IPS-NIHi7 (cell line): ENCODE data around the gene CD83.
"Not testable (repeated sequence)": the region's sequence is repeated elsewhere in the genome, so short reads cannot be mapped to it uniquely, and the experiment has no call there.

Experiments
- DNase-seq: peaks from one replicate; pipeline ENCODE4 v3.0.0; 2012; ENCODE audit warnings: mixed read lengths; ENCODE audit errors: extremely low spot score

The CD83 gene, protein sequence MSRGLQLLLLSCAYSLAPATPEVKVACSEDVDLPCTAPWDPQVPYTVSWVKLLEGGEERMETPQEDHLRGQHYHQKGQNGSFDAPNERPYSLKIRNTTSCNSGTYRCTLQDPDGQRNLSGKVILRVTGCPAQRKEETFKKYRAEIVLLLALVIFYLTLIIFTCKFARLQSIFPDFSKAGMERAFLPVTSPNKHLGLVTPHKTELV

DNA sequence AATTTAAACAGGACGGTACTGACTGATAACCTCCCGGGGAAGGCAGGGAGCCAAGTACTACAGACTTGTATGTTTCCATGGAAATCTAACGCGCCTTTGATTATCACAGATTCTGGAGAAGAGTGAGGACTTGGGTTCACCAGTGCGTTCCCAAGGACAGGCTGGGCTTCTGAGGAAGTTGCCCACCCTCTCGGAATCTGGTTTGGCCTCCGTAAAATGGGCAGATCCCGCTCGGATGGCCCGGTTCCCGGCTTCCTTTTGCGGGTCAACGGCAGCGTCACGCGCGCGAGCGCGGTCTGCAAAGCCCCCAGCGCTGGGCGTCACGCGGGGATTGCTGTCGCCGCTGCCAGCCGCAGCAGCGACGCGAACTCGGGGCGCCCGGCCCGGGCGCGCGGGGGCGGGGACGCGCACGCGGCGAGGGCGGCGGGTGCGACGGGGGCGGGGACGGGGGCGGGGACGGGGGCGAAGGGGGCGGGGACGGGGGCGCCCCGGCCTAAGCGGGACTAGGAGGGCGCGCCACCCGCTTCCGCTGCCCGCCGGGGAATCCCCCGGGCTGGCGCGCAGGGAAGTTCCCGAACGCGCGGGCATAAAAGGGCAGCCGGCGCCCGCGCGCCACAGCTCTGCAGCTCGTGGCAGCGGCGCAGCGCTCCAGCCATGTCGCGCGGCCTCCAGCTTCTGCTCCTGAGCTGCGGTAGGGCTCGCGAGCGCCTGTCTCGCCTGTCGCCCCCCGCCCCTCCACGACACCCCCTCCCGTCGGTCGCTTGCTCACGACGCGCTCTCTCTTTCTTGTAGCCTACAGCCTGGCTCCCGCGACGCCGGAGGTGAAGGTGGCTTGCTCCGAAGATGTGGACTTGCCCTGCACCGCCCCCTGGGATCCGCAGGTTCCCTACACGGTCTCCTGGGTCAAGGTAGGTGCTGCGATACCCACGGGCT, at the start of gene CD83:
Gene CD83, plus strand, starts transcription at position 615 of the 933 bp plus-strand sequence. Its CDS starts 40 bp downstream, at position 655.
- peak; percentile 94 for DNase-seq

DNA sequence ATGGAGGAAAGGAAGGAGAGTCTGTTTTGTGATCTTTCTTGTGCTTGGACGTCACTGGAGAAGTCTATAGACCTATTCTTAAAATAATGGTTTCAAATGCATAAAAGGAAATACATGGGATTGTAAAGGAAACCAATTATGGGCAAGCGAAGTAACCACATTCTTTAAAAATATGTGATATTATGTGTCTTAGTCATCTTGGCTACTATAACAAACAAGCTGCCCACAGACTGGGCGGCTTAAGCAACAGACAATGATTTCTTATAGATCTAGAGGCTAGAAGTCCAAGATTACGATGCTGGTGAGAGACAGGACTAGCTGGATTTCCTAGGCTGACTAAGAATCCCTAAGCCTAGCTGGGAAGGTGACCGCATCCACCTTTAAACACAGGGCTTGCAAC, 49.4 kb upstream of the CD83 start:
- no peak for DNase-seq

DNA sequence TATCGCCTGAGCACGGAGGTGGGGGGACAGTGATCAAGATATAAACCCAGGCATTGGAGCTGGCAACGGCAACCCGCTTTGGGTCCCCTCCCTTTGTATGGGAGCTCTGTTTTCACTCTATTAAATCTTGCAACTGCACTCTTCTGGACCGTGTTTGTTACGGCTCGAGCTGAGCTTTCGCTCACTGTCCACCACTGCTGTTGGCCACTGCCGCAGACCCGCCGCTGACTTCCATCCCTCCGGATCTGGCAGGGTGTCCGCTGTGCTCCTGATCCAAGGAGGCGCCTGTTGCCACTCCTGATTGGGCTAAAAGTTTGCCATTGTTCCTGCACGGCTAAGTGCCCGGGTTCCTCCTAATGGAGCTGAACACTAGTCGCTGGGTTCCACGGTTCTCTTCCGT, 48.9 kb upstream of the CD83 start:
- DNase-seq, result no peak

DNA sequence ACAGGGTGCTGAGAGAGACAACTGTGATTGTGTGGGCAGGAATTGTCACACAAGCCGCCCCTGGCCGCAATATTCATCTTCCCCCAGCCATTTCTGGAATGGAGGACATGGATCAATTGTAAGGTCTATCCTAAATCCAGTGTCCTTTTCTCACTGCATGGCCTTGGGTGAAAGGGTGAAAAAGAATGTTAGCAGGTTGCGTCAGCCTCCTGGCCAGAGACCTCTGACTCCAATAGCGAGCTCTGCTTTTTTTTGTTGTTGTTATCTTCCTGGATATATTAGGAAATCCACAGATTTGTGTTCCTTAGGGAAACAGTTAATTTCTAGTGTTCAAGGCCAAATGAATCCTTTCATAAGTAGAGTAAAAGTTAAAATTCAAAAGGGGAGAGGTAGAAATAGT, 47.1 kb upstream of the CD83 start:
- DNase-seq, result no peak

DNA sequence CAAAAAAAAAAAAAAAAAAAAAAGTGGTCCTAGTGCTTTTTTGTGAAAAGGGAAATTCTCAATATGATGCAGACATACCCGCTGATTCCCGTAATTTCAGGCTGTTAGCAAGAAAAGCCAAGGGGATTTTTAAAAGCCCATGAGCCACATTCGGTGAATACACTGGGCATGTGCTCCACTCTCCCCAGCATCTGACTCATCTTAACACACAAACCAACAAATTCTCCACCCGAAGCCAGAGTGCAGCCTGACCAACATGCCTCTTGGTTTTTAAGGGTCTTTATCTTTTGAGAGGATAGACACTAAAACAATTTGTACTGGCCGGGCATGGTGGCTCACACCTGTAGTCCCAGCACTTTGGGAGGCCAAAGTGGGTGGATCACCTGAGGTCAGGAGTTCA, 45.5 kb upstream of the CD83 start:
- no peak for DNase-seq

DNA sequence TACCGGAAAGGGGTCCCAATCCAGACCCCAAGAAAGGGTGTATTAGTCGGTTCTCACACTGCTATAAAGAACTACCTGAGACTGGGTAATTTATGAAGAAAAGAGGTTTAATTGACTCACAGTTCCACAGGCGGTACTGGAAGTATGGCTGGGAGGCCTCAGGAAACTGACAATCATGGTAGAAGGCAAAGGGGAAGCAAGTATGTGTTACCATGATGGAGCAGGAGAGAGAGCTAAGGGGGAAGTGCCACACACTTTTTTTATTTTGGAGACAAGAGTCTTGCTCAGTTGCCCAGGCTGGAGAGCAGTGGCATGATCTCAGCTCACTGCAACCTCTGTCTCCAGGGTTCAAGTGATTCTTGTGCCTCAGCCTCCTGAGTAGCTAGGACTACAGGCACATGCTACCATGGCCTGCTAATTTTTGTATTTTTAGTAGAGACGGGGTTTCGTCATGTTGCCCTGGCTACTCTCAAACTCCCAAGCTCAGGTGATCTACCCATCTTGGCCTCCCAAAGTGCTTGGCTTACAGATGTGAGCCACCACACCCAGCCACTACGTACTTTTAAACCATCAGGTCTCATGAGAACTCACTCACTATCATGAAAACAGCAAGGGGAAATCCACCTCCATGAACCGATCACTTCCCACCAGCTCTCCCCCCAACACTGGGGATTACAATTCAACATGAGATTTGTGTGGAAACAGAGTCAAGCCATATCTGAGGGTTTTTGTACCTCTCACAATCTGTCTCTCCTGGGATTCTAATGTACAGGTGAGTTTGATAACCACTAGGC, 43.8 kb upstream of the CD83 start:
- not testable (repeated sequence) for DNase-seq

DNA sequence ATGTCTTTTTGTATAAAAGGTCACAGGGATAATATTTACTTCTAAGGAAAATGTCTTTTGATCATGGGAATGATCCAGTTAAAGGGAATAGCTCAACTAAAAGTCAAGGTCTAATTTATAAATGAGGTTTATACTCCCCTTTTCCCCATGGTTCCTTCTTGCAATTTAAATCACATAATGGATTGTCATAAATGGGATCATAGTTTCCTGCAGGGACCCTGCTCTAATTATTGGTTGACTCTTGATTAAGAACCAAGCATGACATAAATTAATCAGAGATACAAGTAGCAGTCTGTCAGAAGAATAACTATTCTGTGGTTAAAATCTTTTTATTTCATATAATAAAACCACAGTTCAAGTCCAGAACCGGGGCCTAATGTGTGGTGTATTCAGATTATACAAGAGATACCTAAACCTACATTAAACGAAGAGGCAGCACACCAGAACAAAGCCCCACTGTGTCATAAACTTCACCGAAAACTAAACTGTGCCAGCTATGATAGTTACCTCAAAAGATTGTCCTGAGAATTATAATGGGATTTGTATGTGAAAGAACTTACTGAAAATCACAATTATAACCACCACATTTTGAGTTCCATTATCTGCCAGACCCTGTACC, 43.0 kb upstream of the CD83 start:
- DNase-seq, result no peak

DNA sequence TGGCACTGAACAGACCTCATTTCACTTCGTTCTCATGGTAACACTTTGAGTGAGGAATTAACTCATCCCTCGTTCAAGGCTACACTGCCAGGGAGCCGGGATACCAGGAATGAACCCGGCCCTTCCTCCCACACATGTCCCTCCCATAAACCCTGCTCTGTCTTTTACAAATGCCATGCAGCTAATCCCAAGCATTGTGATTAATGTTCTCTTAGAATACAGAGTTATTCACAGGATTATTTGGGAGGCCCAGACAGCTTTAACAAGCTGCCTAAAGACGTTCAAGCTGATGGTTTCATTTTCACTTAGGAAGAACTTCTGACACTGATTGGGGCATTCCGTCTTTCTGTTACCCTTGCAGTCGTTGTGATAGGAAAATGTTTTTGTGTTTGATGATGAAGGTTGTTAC, 42.5 kb upstream of the CD83 start:
- DNase-seq, result no peak

DNA sequence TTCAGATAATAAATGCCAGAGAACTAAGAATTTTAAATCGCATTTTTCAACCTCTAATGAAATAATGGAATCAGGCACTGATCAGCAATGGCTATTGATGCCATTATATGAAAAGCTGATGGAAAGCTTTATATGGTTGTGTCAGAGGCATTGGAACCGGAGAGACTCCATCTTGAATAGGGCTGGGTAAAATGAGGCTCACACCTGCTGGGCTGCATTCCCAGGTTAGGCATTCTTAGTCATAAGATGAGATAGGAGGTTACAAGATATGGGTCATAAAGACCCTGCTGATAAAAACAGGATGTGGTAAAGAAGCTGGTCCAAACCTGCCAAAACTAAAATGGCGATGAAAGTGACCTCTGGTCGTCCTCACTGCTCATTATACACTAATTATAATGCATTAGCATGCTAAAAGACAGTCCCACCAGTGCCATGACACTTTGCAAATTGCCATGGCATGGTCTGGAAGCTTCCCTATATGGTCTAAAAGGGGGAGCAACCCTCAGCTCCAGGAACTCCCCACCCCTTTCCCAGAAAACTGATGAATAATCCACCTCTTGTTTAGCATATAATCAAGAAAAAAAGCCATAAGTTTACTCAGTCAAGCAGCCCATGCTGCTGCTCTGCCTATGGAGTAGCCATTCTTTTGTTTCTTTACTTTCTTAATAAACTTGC, 40.2 kb upstream of the CD83 start:
- DNase-seq, result no peak

DNA sequence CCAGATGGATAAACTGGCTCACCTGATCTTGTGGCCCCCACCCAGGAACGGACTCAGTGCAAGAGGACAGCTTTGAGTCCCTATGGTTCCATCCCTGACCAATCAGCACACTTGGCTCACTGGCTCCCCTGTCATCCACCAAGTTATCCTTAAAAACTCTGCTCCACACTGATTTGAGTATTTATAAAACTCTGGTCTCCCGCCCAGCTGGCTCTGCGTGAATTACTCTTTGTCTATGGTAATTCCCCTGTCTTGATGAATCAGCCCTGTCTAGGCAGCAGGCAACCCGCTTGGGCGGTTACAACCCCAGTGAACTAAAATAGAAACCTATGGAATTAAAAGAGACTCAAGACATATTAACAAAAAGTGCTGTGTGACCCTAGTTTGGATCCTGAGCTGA, 38.1 kb upstream of the CD83 start:
- DNase-seq, result no peak

DNA sequence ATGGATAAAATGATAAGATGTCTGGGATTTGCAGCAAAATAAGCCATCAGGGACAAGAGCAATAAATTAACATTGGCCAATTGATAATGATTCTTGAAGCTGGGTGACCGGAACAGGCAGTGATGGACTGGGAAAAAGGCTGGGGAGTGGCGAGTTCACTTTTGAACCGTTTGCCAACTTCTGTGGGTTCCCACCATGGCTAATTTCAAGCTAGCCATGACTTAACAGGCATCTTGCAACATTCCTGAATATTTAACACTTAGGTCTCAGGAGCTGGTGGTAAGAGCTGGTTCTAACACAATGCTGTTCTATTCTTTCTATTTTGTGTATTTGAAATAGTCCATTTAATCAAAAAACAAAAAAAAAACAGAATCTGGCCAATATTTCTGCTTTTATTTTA, 37.6 kb upstream of the CD83 start:
- DNase-seq, result no peak

DNA sequence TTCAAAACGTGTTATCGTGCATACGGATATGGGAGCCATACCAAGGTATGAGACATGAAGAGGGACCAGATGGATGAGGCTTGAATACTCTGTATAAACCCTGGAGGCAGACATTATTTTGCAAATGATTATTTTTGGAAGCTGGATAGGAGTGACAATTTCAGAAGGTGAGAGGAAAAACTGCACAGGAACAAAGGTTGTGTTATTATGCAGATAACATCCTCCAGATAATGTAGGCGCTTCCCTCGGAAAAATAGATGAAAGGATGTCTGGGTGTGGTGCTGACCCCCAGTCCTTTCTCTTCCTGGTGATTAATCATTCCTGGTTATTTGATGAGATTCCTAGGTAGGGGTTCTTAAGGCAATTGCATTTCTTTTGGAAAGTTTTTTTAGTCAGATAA, 36.4 kb upstream of the CD83 start:
- no peak for DNase-seq

DNA sequence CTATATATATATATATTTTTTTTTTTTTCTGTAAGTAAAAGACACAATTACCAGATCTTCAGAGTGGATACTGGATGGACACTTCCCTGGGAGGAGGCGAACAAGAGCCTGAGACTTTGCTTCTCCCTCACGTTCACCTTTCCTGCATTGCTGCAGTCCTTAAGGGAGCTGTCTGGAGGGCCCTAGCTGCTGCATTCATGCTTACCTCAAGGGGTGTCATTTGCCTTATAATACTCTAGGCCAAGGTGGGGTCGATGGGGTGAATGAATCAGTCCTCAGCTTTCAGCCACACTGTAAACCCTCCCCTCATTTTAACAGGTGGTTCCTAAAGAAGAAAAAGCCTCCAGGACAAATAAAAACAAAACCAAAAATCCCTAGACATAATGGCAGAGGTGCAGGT, 34.8 kb upstream of the CD83 start:
- peak; percentile 29 for DNase-seq

DNA sequence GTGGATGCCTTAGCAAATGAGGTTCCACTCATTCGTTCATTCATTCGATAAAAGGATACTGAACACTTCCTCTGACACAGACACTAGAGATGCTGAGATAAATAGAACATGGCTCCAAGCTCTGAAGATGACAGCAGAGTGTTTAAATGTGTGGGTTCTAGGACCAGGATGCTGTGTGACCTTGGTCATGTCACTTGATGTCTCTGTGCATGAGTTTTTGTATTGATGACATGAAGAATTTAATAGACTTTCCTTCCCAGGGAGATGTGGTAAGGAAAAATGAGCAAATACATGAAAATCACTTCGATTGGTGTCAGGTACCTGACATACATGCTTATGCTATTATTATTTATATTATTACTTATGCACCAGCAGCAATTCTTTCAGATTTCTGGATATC, 34.3 kb upstream of the CD83 start:
- DNase-seq, result no peak

DNA sequence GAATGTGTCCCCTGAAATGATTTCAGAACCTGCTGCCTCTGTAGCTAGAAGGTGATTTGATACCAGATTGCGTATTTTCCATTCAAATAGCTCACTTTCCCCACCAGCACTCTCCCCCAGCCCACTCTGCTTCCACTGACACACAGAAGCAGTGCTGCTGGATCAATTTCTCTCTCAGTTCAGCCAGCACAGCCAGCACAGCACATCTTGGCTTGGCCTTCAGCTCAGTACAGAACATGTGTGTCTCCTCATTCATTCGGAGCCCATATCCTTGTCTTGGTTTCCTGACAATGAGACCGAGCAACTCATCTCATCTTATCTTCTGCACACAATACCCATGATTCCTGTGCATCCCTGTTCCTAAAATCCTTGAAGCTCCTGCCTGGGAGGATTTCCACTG, 33.8 kb upstream of the CD83 start:
- DNase-seq, result no peak

DNA sequence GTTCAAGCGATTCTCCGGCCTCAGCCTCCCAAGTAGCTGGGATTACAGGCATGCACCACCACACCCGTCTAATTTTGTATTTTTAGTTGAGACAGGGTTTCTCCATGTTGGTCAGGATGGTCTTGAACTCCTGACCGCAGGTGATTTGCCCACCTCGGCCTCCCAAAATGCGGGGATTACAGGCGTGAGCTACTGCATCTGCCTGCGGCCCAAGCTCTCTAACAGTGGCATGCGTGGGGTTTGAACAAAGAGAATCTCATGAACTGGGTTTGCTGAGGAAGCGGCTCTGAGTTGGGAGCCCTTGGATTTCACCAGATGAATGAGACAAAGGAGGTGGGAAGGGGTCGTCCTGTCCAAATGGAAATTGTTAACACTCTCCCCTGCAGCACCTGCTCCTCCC, 33.2 kb upstream of the CD83 start:
- no peak for DNase-seq

DNA sequence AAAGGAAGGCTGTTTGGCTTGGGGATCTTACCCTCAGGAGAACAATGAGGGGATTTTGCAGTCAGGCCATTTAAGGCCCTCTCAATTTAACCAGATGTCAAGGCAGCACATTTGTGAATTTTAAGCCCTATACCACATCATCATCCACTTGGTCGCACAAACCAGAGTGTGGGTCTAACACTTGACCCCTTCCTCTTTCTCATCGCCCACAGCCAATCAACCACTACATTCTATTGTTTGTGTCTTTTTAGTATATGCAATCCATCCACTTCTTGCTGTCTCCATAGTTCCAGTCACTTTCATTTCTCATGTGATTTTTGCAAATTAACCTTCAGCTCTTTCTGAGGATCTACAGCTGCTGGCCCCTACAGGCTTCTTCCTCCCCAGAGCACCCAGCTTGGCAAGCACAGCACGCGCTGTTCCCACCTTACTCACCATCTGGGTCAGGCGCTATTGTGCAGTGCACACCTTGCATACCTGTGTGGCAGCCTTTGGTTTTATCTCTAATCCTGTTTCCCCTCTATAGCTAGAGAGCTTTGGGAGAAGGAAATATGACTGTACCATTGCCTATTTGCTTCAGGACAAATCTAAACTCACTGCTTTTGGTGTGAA, 32.3 kb upstream of the CD83 start:
- DNase-seq, result no peak

DNA sequence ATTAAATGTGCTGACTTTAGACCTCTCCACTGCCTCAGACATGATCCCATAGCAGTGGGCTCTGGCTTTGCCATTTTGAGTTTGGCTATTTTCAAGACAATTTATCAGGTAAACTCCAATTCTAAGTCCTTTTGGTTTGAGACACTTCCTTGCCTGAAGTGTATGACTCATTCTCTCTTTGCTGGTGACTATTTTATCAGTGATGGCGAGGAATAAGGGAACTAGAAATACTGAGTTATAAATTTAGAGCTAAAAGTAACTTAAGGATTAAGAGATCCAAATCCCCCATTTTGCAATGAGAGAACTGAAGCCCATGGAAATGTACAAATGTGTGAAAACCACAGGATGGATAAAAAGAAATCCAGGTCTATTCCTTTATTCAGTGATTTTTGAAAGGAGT, 30.9 kb upstream of the CD83 start:
- DNase-seq, result no peak

DNA sequence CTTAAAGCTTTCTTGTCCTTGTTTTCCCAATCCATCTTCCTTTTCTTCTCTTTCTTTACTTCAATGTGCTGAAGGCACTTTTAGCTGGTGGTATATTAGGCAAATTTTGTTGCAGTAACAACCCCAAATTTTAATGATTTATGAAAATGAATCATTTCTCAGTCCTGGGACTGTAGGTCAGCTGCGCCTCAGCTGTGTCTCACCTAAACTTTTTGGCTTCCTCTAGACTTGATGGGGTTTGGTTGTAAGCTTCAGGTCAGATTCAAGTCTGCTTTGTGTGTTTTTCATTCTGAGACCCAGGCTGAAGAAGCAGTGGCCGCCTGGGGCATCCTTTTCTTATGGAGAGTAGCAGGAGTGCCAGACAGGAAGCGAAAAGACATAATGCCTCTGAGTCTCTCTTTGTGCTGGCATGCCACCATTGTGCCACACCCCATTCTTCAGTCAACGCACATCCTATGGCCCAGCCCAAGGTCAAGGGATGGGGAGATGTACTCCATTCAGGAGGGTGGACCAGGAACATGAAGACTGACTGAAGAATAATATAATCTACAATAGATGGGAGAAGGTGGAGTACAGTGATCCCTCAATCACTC, 28.9 kb upstream of the CD83 start:
- no peak for DNase-seq

DNA sequence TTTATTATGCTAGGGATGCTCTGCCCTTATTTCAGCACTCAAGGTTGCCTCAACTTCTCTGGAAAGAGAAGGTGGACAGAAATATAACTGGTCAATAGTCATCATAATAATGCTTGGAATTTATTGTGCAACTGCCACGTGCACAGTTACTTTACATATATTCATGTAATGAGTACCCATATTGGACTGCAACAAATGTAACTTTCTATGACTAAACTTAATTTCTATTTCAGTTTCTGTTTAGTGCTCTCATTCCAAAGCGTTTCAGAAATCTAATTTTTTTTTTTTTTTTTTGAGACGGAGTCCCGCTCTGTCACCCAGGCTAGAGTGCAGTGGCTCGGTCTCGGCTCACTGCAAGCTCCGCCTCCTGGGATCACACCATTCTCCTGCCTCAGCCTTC, 28.3 kb upstream of the CD83 start:
- no peak for DNase-seq
